GM04504 (cell line): Measurements from ENCODE around the gene ORC6.
"Not testable (repeated sequence)": the region's sequence is repeated elsewhere in the genome, so short reads cannot be mapped to it uniquely, and the experiment has no call there.

ENCODE experiments used
- DNase-seq: peaks from one replicate; pipeline ENCODE4 v3.0.0-alpha.2; 2012; ENCODE audit warnings: low read depth

ORC6 gene, protein sequence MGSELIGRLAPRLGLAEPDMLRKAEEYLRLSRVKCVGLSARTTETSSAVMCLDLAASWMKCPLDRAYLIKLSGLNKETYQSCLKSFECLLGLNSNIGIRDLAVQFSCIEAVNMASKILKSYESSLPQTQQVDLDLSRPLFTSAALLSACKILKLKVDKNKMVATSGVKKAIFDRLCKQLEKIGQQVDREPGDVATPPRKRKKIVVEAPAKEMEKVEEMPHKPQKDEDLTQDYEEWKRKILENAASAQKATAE

DNA sequence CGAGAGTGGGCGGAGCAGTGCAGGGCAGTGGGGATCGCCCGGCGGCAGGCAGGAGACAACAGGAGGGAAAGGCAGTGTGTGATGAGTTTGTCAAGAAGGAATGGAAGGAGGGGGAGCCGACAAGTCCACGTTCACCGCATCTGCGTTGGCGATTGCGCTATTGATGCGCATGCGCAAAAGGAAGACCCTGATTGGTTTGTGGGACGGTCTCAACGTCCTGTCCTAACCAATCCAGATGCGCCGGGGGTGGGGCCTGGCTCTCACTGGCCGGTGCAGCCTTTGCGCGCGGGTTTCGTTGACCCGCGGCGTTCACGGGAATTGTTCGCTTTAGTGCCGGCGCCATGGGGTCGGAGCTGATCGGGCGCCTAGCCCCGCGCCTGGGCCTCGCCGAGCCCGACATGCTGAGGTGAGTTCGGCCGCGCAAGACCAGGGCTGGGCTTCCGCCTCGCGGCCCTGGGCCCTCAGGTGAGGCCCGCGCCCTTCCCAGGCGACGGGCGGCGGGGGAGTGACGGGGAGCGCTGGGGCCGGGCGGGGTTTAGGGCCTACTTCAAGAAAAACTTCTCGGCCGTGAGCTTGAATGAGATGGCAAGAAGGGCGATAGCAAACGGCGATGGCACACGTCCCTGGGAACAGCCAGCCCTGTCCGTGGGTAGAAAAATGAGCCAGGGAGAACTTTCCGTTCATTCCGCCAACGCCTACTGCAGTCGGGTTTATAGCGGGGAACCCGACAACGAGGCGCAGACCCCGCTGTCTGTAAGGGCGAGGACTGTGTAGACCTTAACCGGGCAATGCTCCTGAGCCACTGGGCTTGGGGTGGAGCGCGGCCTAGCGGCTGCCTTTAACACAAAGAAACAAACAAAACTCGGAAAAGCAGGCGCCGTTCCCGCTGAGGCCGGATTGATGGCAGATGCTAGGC, at the start of gene ORC6:
TSS of gene ORC6 (plus strand) at position 295 of the 916 bp plus-strand sequence. CDS start at position 342, 47 bp downstream.
- peak; percentile 91 for DNase-seq

DNA sequence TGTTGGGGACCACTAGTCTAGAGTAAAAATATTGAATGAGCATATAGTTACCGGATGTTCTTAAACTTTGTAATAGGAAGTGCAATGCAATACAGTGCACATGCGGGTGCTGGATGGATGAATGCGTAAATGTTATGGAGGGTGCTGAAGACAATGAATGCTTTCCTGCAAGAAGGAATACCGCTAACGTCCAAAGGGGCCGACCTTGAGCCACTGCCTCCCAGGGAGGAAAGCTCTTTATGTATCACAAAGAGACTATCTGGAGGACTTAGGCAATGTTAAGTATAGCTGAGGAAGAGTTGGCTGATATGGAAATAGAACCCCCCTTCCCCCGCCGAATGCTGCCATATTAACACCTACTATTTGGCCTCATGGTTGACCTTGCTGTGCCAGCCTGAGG, 40.8 kb upstream of the ORC6 start:
- DNase-seq = no peak

DNA sequence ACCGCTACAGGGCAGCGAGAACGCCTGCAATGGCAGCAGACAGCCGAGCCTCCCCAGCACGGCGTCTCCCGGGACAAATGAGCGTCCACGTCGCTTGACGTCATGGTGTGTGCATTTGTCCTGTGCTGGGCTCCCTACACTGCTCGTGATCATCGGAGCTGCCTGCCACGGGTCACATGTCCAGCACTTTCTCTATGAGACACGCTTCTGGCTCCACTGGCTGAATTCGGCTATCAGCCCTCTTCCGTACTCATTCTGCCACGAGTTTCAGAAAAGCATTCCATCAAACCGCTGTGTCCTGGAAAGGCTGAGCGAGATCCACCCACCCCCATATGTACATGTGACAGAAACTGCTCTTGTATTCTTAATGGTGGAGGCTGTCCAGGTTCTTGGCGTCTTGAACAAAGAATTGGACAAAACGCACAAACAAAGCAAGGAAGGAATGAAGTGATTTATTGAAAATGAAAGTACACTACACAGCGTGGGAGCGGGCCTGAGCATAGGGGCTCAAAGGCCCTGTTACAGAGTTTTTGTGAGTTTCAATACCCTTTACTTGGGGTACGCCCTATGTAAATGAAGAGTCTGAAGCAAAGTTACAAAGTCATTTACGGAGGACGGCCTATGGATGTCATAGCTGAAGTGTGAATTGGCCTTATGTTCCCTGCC, 39.7 kb upstream of the ORC6 start:
- no peak for DNase-seq

DNA sequence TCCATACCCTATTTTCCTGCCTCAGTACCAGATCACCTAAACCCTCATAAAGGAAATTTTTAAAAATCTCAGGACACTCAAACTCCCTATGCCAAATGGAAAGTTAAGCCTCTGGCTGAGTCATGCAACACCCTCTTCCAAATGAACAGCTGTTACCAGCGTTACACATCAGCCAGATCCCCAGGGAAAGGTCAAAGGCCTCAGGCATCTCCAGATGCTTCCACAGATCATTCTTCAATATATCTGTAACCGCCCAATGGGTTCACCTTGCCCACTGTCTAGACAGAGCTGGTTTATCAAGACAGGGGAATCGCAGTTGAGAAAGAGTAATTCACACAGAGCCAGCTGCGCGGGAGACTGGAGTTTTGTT, 39.2 kb upstream of the ORC6 start:
- no peak for DNase-seq

DNA sequence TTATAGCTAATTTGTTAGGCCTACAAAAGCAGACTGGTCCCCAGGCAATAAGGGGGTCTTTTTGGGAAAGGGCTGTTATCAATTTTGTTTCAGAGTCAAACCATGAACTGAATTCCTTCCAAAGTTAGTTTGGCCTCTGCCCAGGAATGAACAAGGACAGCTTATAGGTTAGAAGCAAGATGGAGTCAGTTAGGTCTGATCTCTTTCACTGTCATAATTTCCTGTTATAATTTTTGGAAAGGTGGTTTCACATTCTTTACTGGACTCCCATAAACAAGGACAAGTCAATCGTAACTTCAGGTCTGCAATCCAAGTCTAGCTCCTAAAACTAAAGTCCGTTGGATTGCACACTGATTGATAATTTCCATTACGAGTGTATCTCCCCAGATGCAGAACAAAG, 38.2 kb upstream of the ORC6 start:
- no peak for DNase-seq

DNA sequence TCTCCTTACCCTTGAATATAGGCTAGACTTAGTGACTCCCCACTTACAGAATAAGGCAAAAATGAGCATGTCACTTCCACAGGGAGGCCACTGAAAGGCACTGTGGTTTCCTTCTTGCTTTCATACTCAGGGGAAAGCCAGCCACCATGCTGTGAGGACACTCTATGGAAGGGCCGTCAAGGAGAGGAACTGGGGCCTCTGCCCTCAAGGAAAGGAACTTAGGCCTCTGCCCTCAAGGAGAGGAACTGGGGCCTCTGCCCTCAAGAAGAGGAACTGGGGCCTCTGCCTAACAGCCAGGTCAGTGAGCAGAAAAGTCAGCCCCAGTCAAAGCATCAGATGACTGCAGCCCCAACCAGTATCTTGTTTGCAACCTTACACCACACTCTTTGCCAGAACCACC, 30.5 kb upstream of the ORC6 start:
- DNase-seq = no peak

DNA sequence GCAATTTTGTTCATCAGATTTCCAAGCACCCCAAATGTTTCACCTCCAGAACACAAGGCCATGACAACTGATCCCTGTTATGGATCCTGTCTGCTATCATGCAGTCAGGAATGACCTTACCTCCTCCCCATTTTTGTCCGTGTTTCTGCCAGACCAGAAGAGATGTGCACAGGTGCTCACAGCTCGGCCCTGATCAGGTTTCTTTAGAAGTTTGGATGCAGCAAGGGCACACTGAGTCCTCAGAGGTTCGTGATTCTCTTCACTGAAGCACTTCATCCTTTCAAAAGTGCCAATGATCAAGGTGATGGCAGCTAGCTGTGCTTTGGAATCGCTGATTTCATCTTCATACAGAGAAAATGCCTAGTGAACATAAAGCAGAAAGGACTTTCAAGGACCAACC, 27.3 kb upstream of the ORC6 start:
- DNase-seq = no peak

DNA sequence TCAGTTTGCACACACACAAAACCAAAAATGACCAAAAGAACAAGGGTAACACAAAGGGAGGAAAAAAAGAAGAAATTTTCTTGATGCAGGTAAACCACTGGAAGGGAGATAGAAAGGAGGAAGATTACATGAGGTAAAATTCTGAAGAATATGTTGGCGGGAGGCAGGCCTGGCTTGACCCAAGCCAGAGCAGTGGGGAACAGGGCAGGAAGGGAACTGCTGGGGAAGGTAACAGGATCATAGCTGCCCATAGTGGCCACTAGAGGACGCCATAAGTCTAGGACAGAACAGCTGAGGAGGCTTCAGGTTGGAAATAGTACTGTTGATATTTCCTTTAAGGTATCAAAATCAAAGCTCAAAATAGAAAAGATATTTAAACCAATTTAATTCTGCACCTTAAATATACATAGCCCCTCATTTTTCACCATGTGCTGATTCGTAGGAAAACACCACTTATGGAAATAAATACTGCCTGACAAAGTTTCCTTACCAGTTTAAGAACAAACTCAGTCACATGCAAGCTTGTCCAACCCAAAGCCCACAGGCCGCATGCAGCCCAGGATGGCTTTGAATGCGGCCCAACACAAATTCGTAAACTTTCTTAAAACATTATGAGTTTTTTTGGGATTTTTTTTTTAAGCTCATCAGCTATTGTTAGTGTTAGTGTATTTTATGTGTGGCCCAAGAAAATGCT, 16.0 kb upstream of the ORC6 start:
- no peak for DNase-seq

DNA sequence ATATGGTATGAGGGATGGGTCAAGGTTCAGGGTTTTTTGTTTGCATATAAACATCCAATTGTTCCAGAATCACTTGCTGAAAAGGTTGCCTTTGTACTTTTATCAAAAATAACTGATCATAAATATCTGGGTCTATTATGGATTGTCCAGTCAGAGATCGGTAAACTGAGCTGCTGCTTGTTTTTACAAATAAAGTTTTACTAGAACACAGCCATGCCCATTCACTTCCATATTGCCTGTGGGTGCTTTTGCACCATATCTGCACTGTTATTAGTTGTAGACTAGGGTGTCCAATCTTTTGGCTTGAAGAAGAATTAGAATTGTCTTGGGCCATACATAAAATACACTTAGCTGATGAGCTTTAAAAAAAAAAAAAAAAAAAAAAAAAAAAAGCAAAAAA, 11.5 kb upstream of the ORC6 start:
- DNase-seq = not testable (repeated sequence)

DNA sequence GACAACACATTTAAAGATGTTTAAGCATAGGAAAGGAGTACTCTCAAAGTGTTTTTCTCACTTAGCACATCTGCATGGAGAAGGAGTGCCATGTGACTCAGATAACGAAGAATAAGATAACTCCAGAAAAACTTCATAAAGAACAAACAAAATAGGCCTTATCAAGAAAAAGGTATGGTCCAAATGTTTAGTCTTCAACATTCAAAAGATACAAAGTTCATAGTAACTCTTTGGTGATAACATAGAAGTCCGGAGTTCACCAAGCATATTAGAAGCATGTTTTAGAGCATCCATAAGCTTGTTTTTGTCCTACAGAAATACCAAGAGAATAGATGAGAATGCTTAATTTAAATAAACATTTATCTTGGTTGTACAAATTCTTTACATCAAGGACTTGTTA, 7.6 kb upstream of the ORC6 start:
- DNase-seq = not testable (repeated sequence)

DNA sequence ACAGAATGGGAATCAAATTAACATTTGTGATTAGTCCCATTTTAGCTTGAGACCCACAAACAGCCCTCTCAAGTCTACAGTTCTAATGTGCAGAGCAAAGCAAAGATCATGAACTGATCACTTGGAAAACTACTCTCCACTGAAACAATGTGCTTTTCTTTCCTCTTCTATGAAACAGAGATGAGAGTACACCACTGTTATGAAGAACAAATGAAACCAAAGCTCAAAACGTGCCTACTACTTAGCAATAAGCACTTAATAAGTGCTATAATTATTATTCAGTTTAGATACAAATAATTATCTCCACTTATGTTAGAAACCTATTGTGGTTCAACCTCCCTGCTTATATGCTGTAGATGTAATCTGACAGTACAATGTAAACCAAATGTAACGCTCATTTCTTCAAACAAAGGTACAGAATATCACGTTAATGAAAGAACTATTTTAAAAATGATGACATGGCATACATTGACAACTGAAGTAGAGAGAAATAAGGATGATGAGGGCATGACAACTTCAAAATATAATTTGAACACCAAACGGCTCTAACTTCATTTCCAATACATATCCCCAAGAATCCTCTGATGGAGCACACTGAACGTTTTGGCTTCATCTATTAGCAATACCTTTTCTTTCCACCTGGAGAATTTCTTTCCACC, 2.5 kb upstream of the ORC6 start:
- DNase-seq = no peak

DNA sequence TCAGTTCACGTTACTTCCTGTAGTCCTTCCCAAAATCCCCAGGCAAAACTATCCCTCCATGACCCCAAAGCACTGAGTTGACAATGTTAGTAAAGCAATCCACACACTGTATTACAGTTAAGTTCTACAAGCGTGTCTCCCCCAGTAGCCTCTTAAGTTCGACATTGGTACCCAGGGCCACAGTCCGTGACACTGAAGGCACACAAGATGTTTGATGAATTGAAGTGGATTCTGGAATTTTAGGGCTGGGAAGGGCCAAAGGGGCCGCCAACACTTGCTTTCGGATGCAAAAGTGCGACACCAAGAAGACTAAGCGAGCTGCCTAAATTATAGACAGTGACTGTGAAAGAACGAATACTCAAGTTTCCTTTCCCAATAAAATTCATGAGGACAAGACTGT, 2.0 kb upstream of the ORC6 start:
- DNase-seq = no peak

DNA sequence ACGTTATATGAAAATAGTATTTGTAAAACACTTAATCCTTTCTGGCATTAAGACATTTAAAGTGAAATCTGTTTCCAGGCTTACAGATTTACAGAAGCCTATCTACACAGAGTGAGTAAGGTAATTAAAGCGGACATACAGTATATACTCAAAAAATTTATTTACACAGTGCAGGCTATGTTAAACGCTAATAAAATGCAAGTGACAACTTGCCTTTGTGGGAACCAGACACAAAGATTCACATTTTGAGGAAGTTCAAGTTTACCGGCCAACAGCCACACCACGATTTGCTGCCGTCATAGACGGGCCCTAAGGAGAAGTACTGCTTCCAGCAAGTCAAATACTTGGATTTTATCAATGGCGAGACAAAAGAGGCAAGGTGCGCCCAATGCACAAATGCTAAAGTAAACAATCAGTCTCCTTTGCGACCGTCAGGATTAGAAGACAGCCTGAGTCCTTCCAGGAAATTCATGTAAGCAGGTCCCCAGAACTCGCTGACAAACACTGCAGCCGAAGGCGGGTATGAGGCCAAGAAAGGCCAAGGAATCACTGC, 1.3 kb upstream of the ORC6 start:
- DNase-seq = no peak

DNA sequence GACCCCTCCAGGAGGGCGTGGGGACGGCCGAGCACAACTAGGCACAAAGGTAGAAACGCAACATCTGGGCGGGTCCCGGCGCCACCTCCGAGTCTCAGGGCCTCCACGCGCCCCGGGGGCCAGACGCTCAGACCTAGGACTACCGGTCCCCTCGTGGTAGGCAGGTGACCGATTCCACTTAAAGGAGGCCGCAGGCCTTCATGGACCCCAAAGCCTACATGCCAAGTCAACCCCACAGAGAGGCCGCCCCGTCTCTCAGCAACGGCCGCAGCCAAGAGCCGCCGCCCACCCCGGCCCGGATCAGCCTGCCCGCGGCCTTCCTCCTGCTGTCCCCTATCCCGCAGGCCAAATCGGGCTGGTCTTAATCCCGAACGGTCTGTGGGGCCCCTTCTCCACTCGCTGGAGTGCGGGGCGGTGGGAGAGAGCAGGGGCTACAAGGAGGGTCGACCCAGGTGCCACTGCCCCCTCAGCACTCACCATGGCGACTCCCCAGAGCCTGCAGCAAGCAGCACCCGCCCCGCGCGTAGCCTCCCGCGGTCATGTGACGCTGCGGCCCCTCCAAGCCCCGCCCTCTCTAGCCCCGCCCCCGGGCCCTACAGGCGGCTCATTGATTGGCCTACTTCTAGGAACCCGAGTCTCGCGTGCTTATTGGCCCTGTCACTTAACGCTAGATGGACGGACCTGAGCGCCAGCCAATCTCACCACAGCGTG, 650 bp upstream of the ORC6 start, which contains the start of gene VPS35:
TSS of gene VPS35 (minus strand) at position 525 of the 711 bp plus-strand sequence. CDS start at position 480, 45 bp downstream.
- DNase-seq = peak; percentile 98

DNA sequence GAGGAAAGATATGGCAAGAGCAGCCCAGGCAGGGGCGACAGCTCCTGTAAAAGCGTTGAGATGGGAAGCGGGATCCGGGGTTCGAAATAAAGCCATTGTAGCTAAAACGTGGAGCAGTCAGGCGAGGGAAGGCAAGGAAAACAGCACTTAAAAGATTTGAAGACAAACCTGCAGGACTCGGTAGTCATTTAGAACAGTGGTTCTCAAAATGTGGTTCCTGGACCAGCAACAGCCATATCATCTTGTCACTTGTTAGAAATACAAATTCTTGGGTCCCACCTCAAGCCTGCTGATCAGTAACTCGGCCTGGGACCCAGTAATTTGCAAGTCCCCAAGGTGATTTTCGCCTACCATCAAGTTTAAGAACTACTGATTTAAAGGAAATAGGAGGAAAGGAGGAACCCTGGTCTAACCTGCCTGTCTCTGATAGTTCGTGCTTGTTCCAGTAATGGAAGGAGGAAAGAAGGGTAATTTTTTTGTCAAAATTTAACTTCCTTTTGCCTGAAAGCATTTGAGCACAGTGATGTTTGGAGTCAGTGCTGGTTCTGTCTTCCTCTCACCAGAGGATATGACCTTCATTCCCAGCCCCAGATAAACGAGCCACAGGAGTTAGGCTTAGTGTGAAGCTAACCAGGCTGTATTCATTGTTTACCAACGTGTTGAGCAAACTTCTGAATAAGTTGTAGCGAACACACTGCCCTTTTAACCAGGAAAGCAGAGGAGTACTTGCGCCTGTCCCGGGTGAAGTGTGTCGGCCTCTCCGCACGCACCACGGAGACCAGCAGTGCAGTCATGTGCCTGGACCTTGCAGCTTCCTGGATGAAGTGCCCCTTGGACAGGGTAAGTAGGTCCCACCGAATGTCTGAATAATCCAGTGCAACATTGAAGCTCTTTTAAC, 1.1 kb downstream of the ORC6 start:
- no peak for DNase-seq

DNA sequence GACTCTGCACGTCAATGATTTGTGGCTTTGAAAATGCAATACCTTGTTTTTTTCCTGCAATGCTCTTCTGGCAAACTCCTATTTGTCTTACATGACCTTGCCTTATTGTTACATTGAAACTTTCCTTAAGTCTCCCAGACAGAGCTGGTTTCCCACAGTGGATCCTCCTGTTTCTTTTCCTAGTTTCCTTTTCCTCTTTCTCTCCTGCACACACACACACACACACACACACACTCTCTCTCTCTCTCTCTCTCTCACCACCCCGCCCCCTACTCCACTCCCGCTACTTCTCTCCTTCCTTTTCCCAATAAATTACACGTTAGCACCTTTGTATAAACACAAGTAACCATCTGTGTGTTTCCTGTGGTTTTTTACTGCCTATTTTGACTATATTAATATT, 2.3 kb downstream of the ORC6 start:
- DNase-seq = no peak

DNA sequence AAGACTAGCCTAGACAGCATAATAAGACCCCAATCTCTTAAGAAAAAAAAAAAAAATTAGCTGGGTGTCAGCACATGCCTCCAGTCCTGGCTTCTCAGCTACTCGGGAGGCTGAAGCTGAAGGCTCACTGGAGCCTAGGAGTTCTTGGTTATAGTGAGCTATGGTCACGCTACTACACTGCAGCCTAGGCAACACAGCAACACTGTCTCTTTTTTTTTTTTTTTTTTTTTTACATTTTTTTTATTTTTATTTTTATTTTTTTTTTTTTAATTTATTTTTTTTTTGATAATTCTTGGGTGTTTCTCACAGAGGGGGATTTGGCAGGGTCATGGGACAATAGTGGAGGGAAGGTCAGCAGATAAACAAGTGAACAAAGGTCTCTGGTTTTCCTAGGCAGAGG, 4.1 kb downstream of the ORC6 start:
- no peak for DNase-seq

DNA sequence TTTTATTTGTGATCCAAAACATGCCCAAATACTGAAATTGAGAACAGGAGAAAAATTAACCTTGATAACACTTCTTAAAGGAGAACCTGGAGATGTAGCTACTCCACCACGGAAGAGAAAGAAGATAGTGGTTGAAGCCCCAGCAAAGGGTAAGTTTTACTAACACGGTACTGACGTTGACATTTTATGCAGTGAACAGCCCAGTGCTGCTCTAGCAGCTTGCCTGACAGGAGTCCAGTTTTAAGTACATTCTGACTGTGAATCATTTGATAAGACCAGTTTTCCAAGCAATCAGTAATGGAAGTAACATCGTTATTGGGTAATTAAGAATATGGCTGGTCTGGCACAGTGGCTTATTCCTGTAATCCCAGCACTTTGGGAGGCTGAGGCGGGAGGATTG, 6.5 kb downstream of the ORC6 start:
- no peak for DNase-seq

DNA sequence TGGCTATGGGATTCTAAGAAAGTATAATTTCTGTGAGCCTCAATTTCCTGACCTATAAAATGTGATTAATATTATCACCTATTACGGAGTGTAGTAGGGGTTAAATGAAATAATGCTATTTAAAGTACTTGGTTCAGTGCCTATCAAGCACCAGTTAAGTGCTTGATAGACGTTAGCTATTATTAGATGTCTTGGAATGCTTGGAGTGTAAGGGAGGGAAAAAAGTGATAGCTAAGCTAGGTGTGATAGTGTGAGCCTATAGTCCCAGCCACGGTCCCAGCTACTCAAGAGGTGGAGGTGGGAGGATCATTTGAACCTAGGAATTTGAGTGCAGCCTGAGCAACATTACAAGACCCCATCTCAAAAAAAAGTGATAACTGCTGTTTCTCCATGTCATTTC, 7.5 kb downstream of the ORC6 start:
- no peak for DNase-seq

DNA sequence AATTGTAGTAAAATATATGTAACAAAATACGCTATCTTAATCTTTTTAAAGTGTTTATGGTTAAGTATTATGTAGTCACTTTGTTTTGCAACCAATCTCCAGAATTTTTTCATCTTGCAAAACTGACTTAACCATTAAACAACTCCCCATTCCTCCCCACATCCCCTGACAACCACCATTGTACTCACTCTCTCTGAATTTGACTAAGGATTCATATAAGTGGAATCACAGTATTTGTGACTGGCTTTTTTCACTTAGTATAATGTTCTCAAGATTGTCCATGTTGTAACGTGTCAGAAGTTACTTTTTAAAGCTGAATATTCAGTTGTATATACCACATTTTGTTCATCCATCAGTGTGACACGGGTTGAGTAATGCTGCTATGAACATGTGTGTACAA, 10.6 kb downstream of the ORC6 start:
- no peak for DNase-seq
